ENCODE measurements around the gene PCAT7.
"Not testable (repeated sequence)": the region's sequence is repeated elsewhere in the genome, so short reads cannot be mapped to it uniquely, and the experiment has no call there.

The PCAT7 gene

DNA sequence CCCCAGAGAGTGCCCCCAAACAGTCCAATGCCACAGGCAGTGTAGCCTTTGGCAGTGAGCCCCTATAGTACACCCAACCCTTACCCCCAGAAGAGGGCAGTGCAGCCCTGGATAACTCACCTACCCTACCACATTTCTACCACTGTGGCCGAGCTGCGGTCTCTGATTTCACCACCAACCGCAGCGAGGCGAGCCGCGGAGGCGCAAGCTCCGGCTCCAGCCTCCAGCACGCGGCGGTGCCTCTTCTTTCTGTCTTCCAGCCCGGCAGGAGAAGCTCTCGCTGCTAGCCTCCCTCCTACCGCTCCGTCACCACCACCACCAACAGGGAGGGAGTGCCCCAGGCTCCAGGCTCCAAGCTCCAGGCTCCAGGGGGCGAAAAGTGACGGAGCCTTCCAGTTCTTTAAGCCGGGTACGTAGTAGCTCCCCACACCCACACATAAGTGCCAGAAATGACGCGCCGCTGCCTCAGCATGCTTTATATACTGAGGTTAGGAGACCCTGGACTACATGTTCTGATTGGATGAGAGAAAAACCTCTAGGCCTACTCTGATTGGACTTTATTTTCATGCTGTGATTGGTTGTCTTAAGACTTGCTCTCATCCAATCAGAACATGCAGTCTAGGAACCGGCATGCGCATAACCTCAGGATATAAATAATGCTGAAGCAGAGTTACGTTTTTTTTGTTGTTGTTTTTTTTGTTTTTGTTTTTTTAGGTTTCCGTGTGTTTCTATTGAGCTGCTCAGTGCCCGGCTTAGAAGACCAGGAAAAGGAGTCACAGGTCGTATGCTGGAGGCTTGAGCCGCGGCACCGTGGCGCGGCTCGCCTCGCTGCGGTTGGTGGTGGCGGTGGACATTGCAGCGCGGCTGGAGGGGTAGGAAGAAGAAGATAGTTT lies at the start of gene PCAT7:
Gene PCAT7, plus strand, starts transcription at position 645 of the 893 bp plus-strand sequence.
- DNase-seq (ENCODE audit: low read depth in 2 of 2), result no peak

DNA sequence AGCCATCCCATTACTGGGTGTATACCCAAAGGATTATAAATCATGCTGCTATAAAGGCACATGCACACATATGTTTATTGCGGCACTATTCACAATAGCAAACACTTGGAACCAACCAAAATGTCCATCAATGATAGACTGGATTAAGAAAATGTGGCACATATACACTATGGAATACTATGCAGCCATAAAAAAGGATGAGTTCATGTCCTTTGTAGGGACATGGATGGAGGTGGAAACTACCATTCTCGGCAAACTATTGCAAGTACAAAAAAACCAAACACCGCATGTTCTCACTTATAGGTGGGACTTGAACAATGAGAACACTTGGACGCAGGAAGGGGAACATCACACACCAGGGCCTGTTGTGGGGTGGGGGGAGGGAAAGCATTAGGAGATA lies 48.5 kb upstream of the PCAT7 start:
- not testable (repeated sequence) for DNase-seq (ENCODE audit: low read depth in 2 of 2)

GRCh38 chr9:94507531-94508258 lies 47.2 kb upstream of the PCAT7 start:
- no peak for DNase-seq (ENCODE audit: low read depth in 2 of 2)

DNA sequence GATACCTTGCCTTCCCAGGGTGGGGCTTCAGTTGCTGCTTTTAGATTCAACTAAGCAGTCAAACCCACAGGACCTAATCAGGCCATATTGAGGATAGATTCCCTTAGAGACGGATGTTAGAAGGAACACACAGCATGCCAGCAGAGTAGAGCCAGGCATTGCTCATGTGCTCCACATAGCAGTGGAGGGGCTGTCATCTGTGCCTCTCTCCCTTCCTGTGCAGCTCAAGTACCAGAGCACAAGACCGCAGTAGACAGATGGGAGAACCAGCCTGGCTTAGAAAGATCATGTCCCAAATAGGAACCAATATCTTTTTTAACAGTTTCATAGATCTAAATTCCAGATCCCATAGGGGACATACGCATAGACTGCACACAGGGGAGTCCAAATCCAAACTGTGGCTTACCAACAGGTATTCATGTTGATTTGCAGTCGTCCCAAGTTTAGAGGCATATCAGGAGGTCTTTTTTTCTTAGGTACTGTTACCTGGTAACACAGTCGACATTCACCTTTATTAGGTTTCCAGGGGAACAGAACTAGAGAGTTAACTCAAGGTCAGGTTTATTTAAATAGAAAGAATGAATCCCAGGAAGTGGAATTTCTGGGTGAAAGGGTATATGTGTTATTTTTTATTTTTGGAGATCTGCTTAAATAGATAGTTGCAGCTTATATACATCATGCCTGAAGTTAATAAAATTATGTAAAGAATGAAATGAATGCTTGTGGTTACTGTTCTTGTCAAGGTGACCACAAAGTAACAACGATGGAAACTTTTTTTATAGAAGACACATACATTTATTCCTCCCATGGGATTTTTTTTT lies 43.5 kb upstream of the PCAT7 start:
- DNase-seq (ENCODE audit: low read depth in 2 of 2), result no peak

DNA sequence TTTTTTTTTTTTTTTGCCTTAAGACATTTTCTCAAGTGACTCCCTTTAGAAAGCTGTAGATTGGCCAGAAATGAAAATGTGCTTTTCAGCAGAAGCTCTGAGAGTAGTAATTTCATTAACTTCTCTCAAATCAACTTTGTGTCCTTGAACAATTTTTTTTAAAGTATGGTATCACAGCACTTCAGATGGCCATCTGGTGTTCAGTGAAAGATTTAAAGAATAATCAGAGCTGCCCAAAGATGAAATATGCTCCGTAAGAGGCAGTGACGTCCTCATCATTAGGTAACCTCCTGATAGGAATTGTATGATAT lies 43.0 kb upstream of the PCAT7 start:
- DNase-seq (ENCODE audit: low read depth in 2 of 2), result no peak

GRCh38 chr9:94514722-94515121 lies 40.2 kb upstream of the PCAT7 start:
- no peak for DNase-seq (ENCODE audit: low read depth in 2 of 2)

- no peak for DNase-seq (ENCODE audit: low read depth in 2 of 2)
Measured at GRCh38 chr9:94517254-94517653, 37.6 kb upstream of the PCAT7 start.

DNA sequence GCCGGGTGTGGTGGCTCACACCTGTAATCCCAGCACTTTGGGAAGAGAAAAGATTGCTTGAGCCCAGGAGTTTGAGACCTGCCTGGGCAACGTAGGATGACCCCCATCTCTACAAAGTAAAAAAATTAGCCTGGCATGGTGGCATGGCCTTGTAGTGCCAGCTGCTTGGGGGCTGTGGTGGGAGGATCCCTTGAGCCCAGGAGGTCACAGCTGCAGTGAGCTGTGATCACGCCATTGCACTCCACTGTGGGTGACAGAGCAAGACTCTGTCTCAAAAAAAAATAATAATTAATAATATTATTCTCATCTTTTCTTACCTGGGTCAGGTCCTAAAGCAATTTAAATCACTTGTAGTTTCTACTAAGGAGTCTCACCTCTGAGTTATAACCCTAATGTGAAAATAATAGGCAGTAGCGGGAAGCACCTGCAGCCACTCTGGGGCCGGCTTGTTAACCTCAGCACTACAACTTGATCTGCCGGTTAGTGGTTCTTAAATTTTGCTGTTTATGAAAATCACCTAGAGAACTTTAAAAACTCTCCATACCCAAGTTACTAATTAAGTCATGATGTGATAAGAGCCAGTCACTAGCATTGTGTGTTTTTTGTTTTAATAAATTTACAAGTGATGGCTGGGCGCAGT lies 29.4 kb upstream of the PCAT7 start:
- no peak for DNase-seq (ENCODE audit: low read depth in 2 of 2)

- no peak for DNase-seq (ENCODE audit: low read depth in 2 of 2)
Measured at GRCh38 chr9:94526271-94526670, 28.6 kb upstream of the PCAT7 start.

DNA sequence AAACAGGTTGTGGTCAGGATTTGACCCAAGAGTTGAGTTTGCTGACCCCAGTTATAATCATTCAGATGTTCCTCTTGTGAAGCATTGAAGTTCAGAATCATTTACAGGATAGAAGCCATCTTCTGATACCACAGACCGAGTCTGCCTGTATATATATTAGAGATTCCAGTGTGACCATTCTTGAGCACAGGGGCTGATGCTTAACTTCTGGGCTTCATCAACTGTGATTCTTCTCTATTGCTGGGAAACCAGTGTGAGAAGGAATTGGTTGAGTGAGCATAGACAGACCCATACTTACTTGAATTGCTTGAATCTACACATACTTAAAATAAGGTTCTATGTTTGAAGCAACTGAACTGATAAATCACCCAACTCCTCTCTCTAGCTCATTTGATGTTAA lies 27.9 kb upstream of the PCAT7 start:
- DNase-seq (ENCODE audit: low read depth in 2 of 2), result no peak

DNA sequence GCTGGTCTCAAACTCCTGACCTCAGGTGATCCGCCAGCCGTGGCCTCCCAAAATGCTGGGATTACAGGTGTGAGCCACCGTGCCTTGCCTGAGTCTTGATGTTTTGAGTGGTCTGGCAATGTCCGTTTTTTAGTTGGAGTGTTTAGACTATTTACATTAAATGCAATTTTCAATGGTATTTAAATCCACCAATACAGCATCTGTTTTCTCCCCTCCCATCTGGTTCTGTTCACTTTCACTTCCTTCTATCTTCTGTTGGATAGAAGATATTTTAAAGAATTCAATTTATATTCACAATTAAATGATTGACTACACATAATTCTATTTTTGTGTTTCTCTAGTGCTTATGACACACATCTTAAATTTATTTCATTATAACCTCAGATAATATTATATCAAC lies 26.0 kb upstream of the PCAT7 start:
- DNase-seq (ENCODE audit: low read depth in 2 of 2), result no peak

DNA sequence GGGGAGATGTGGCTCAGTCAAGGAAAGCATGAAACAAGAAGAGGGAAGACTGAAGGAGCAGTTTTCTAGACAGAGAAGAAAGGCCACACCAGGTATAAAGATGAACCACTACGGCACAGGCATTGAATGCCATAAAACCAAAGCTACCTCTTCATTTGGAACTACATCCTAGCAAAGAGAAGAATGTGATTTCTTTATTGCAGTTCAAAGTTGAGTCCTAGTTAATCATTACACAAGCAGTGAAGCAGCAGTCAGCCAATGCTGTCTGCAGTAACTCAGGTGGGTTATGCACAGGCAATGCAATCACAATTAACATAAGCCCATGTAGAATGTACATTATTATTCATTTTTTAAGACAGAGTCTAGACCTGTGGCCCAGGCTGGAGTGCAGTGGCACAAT lies 21.7 kb upstream of the PCAT7 start:
- no peak for DNase-seq (ENCODE audit: low read depth in 2 of 2)

- no peak for DNase-seq (ENCODE audit: low read depth in 2 of 2)
Measured at GRCh38 chr9:94533601-94534000, 21.3 kb upstream of the PCAT7 start.

GRCh38 chr9:94534901-94535300 lies 20.0 kb upstream of the PCAT7 start:
- DNase-seq (ENCODE audit: low read depth in 2 of 2), result no peak

DNA sequence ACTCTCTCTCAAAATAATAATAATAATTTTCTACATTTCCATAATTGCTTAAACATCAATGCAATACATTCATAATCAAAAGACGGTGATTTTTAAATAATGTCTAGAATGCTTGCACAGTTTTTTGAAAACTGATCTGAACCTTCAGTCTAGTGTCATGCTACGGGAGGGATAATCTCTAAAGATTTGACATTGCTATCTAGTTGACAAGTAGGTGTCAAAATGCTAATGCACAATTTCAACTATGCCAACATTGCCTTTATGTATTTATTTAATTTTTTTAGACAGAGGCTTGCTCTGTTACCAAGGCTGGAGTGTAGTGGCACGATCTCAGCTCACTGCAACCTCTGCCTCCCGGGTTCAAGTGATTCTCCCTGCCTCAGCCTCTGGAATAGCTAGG lies 16.0 kb upstream of the PCAT7 start:
- no peak for DNase-seq (ENCODE audit: low read depth in 2 of 2)

- DNase-seq (ENCODE audit: low read depth in 2 of 2), result not testable (repeated sequence)
Measured at GRCh38 chr9:94544335-94544734, 10.5 kb upstream of the PCAT7 start.

DNA sequence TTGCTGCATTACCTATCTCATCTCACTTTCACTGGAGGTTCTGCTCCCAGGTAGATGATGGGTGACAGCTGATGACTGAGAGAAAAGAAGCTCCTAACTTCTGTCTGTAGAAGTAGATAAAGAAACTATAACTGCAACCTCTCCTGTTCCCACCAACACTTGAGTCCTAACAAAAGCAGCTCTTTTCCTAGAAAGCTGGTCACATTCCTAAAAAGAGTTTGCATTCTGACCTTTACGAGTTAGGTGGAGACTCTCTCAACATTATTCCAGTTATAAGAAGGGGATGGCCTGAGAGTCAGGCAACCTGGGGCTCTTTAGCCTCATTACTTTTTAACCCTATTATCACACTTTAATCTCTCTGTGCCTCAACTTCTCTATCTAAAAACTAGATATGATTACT lies 8.9 kb upstream of the PCAT7 start:
- DNase-seq (ENCODE audit: low read depth in 2 of 2), result no peak

DNA sequence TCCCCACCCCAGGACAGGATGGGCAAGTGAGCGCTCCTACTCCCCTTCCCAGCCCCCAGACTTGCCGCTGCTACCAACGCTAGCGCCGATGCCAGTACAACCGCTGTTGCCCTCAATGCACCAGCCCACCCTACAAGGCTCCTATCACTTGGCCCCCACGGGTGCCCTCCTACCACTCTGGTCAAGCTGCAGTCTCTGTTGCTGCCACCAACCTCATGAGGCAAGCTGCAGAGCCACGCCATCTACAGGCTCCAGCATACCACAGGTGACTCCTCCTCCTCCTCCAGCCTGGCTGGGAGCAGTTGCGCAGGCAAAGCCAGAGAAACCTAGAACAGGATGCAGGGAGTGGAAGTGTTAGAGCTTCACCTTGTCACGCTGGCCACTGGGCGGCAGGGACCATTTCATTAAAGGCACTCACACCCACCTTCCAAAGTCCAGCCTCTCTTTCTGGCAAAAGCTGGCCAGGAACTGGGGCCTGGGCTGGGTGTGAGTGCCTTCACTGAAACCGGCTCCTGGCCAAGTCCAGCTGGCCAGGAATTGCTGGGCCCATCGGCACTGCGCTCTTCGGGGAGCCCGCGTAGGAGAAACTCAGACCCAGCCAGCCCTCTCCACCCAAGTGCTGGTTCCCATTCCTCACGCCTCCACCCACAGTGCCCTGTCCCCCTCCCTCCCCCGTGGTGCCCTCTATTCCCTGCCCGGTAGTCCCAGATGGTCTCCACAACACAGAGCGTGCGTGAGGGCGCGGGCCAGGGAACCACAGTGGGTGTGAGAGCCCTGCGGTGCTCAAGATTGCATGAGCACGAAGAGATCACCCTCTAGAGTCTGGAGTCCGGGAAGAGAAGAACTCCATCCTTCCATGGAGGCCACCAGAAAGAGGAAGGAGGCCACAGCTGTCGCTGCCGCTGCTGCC lies 1.6 kb upstream of the PCAT7 start:
- DNase-seq (ENCODE audit: low read depth in 2 of 2), result no peak

GRCh38 chr9:94554078-94554438 lies 825 bp upstream of the PCAT7 start:
- DNase-seq (ENCODE audit: low read depth in 2 of 2), result no peak

- no peak for DNase-seq (ENCODE audit: low read depth in 2 of 2)
Measured at GRCh38 chr9:94557376-94557775, 2.5 kb downstream of the PCAT7 start.

DNA sequence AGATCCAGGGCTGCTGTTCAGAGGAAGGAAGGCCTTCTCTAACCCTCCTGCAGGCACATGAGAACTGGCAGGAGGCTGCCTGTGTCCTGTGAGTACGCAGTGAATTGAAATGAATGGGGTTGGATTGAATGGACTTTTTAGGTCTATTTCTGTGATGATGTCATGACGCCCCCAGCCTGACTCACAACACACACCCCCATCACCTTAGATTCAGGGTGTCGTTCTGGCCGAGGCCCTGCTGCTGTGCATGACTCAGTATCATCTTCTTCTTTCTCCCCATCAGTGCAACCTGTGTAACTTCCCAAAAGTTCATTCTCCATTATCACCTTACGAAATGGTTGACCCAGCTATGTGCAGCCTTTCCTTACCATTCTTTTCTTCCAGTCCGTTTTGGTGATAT lies 5.4 kb downstream of the PCAT7 start:
- no peak for DNase-seq (ENCODE audit: low read depth in 2 of 2)
